Iris pigment epithelial cell (primary cell): ENCODE measurements around the gene BAIAP2.

ENCODE experiments used
- DNase-seq: peaks from one replicate; pipeline ENCODE4 v3.0.0-alpha.2; 2011; ENCODE audit warnings: low read depth

The BAIAP2 gene

DNA sequence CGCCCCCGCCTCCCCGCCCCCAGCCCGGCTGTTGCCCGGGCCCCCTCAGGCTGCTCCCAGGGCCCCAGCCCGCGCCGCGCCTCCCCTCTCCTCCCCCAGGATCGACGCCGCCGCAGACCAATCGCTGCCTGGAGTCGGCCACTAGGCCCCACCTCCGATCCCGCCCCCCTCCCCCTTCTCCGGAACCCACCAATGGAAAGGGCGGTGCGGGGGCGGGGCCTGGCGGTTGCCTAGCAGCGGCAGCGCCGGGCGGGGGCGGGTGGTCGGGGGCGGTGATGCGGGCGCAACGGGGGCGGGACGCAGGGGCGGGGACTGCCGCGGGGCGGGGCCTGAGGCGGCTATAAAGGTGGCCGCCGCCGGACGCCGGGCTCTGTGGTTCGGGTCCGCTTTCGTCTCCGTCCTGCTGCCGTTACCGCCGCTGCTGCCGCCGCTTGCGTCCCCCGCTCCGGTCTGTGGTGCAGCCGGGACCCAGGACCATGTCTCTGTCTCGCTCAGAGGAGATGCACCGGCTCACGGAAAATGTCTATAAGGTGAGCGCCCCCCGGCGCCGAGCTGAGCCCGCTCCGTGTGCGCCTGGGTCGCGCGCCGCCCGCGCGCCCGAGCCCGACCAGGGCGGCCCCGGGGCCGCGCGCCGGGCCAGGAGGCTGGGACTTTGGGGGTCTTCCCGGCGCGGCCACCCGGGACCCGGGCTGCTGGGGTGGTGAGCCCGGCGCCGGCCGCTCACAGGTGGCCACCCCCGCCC, at the start of gene BAIAP2:
BAIAP2 (plus strand) TSS at position 373 of the 742 bp plus-strand sequence; CDS start at position 477, 104 bp downstream.
- DNase-seq: peak; percentile 92

- no peak for DNase-seq
Measured at GRCh38 chr17:80986046-80986445, 48.9 kb upstream of the BAIAP2 start.

DNA sequence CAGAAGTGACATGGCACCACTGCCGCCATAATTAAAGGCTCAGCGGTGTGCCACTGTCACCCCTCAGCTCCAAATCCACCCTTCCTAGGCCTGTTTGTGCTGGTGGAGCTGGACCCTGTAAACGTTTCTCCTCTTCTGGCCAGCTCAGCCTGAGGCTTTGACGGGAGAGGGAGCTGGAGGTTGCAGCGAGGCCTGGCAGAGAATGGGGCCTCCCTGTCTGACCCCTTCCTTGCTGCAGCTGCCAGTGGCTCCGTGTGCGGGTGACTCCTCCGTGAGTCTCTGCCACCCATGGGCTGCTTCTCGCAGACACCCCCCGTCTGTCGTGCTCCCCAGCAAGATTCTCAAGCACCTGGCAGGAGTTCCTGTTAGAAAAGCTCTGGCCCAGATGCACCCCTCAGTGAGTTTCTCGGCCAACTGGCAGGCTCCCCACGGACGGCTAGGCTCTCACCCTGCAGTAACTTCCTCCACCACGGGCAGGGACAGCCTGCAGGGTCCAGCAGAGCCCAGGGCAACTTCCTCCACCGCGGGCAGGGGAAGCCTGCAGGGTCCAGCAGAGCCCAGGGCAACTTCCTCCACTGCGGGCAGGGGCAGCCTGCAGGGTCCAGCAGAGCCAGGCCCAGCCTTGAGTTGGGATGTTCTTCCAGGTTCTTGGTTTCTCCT, 48.0 kb upstream of the BAIAP2 start:
- no peak for DNase-seq

- DNase-seq: no peak
Measured at GRCh38 chr17:80987941-80988461, 47.0 kb upstream of the BAIAP2 start.

GRCh38 chr17:80989586-80989913, 45.4 kb upstream of the BAIAP2 start:
- no peak for DNase-seq

GRCh38 chr17:80990921-80991644, 43.9 kb upstream of the BAIAP2 start:
- no peak for DNase-seq

DNA sequence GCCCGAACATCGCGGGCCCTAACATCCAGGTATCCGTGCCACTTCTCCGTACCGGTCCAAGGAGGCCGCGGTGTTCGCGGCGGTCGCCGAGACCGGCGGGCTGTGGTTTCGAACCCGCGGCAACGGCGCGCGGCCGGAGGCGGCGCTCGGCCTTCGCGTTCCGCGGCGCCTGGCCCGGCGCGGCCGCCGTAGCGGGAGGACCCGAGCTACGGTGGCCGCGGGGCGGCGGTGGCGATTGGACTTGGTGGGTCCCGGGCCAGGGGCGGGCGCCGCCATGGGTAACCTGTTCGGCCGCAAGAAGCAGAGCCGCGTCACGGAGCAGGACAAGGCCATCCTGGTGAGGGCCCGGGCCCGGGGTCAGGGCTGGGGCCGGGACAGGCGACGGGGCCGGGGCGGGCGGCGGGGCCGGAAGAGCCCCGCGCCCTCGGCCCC, 43.3 kb upstream of the BAIAP2 start, which contains the start of gene CHMP6:
CHMP6 (plus strand) TSS at position 197 of the 432 bp plus-strand sequence; CDS start at position 275, 78 bp downstream.
- peak; percentile 71 for DNase-seq

- no peak for DNase-seq
Measured at GRCh38 chr17:80992077-80992947, 42.6 kb upstream of the BAIAP2 start.

GRCh38 chr17:80992948-80993624, 41.9 kb upstream of the BAIAP2 start:
- no peak for DNase-seq

DNA sequence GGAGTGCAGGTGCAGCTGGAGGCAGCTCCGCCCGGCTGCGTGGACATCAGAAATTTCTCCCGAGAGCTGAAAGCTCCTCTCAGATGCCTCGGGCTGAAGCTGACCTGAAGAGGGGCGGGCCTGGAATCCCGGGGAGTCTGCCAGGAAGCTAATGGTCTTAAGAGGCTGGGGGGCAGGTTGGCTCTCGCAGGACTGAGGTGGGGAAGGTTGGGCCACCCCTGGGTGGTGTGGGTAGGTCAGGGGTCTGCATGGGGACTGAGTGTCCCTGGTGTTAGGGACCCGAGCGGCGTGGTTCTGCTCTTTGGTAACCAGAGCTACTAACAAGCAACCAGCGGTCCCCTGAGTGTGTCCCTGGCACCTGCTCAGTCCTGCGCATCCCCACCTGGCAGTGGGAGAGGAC, 39.8 kb upstream of the BAIAP2 start:
- no peak for DNase-seq

- DNase-seq: no peak
Measured at GRCh38 chr17:80996422-80997305, 38.3 kb upstream of the BAIAP2 start.

- DNase-seq: no peak
Measured at GRCh38 chr17:80997424-80998117, 37.4 kb upstream of the BAIAP2 start.

DNA sequence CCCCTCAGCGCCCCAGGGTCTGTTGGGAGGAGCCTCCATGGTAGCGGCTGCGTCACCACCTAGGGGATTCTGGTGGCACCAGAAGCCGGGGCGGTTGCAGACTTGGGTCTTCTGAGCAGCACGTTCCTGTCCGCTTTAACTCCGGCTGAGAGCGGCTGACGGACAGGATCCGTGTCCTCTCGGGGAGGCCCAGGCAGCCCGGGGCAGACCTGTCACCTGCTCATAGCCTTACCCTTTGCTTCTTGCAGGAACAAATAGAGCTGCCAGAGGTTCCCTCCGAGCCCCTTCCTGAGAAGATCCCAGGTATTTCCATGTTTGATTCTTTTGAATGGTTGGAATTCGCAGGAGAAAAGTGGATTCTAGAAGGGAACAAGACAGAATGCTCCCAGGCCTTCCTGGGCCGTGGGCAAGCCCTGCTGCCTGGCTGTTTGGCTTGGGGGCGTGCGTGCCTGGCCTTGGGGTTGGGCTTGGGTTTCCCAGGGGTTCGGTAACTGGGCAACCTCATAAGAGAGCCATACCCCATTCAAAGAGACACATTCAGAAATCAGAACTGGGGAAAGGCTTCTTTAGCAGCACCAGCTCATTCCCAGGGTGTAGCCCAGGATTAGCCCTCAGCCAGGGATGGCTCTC, 36.7 kb upstream of the BAIAP2 start:
- no peak for DNase-seq

DNA sequence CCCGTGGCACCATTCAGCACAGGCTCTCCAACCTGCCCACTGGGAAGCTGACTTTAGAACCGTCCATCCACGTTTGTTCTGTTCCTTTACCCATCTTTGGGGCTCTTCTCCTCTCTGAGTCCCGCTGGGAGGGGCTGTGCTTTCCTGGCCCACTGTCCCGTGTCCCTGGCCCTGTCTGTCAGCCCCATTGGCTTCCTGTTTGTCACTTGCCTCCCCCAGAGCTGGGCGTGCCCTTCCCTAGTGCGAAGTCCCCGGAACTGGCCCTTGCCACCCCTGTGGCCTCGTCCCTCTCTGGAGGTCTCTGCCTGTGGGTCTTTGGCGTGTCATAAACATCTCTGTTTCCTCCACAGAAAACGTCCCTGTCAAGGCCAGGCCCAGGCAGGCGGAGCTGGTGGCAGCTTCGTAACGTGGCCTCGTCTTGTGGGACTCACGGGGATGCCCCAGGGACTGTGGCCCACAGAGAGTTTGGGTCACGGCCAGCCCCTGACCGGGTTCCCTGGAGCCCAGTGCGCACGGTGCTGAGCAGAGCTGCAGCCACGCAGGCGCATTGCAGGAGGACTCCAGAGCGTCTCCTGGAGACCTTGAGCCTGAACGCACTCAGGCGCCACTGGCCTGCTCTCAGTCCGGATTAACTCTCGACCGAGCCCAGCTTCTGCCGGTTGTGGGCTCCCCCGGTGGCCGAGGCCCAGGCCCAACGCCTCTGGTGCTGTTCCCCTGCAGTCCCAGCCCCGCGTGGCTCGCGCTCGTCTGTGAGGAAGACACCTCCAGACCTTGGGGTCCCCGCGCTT, 36.0 kb upstream of the BAIAP2 start:
- no peak for DNase-seq

DNA sequence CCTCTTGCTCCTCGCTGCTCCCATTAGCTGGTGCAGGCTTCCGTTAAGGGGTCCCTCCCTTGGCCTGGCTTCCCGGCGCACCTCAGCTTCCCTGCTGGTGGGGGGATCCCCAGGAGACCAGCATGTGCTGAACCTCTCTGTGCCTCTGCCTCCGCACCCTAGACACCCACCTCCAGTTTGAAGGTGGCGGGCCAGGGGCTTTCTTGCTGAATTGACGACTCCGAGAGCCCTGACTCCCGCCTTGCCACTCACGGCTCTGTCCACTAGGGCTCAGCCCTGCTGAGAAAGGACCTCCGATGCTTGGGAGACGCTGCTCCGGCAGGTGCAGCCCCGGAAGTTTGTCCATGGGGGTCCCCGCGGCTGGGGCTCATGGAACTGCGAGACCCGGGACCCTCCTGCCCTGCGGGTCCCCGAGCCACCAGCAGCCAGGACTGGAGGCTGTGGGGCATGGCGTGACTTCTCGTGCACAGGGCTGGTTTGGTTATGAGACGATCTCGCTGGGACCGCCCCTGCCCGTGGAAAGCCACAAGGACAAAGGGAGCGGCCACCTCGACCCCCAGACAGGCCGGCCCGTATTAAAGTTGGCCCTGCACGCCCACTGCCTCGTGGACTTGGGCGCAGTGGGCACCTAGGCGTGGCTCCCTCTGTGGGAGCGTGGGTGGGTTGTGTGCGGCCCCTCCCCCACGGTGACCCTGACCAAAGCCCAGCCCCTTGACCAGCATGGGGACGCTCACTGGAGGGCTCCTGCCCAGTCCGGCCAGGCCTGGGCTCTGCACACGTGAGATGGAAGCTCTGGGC, 35.2 kb upstream of the BAIAP2 start:
- no peak for DNase-seq

DNA sequence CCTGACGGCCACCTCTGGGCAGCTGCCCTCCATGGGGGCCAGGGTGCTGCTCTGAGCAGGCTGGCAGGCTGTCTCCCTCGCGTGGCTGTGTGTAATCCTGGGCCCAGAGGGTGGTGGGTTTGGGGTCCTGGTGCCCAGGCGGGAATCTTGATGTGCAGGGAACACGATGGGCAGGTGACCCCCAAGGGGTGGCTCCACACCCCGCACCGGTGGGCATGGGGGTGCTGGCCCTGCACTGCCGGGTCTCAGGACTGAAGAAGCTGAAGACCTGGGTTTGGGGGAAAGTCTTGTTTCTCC, 34.7 kb upstream of the BAIAP2 start:
- no peak for DNase-seq

GRCh38 chr17:81000631-81001357, 34.2 kb upstream of the BAIAP2 start:
- no peak for DNase-seq
